Measurements from ENCODE around the gene GRPEL1.

The GRPEL1 gene

GRCh38 chr4:7020290-7020689, 47.6 kb downstream of the GRPEL1 start:
- Histone ChIP-seq H2BK12ac (ENCODE audit: low read length) (no peak overlapping the region), H2AK5ac (ENCODE audit: low read length) (no peak overlapping the region), H3K36me3 (ENCODE audit: control insufficient read depth in 1 of 2, insufficient read depth in 2 of 2, low read length in 2 of 2) (peaks cover 37 to 40% of the 10 kb centered on the region in 2 experiments), H3K4ac (ENCODE audit: low read depth, low read length) (no peak overlapping the region), H3K9ac (ENCODE audit: low read length) (no peak overlapping the region), H2BK120ac (ENCODE audit: insufficient read depth, low read length, poor library complexity) (no peak overlapping the region), H3K4me1 (ENCODE audit: control insufficient read depth in 1 of 2, insufficient read depth in 2 of 2, low read length in 2 of 2) (peaks cover 13 to 19% of the 10 kb centered on the region in 2 experiments), H3K79me2 (ENCODE audit: control insufficient read depth, insufficient read depth, low read length, poor library complexity) (peaks cover 1% of the 10 kb centered on the region), H2BK5ac (ENCODE audit: low read depth, low read length, poor library complexity) (no peak overlapping the region), H3K4me2 (ENCODE audit: low read length) (no peak overlapping the region), H3K79me1 (ENCODE audit: low read length) (peaks cover 7% of the 10 kb centered on the region), H3K4me3 (ENCODE audit: low read depth, low read length) (no peak overlapping the region), H3K23ac (ENCODE audit: low read length) (no peak overlapping the region), H3K9me3 (ENCODE audit: insufficient read depth, low read depth, low read length) (peaks cover 2% of the 10 kb centered on the region), H3K27ac (ENCODE audit: low read depth, low read length) (no peak overlapping the region), H3K14ac (ENCODE audit: low read length) (no peak overlapping the region), H3K27me3 (ENCODE audit: insufficient read depth, low read length) (no peaks in the 10 kb centered on the region), H4K12ac (ENCODE audit: low read depth, low read length) (no peak overlapping the region), H4K91ac (ENCODE audit: low read depth, low read length) (no peak overlapping the region), H2AFZ (ENCODE audit: insufficient read depth, low read length, poor library complexity) (no peak overlapping the region), H4K8ac (ENCODE audit: low read depth, low read length) (no peak overlapping the region), H3K18ac (ENCODE audit: low read length) (no peak overlapping the region)
- WGBS (ENCODE audit: extremely low coverage, insufficient coverage, insufficient read length): no CpG with 5 or more reads among the region's 2 CpGs
- DNase-seq: no peak

GRCh38 chr4:7019367-7019766, 48.5 kb downstream of the GRPEL1 start:
- peaks cover 13 to 18% of the 10 kb centered on the region in 2 experiments for H3K4me1 ChIP-seq (ENCODE audit: control insufficient read depth in 1 of 2, insufficient read depth in 2 of 2, low read length in 2 of 2)
- no CpG with 5 or more reads among the region's 10 CpGs for WGBS (ENCODE audit: extremely low coverage, insufficient coverage, insufficient read length)
- H2AK5ac ChIP-seq (ENCODE audit: low read length): no peak overlapping the region
- no peak overlapping the region for H2BK12ac ChIP-seq (ENCODE audit: low read length)
- no peak overlapping the region for H4K91ac ChIP-seq (ENCODE audit: low read depth, low read length)
- H2BK5ac ChIP-seq (ENCODE audit: low read depth, low read length, poor library complexity): no peak overlapping the region
- no peak overlapping the region for H3K23ac ChIP-seq (ENCODE audit: low read length)
- H3K27ac ChIP-seq (ENCODE audit: low read depth, low read length): no peak overlapping the region
- H2AFZ ChIP-seq (ENCODE audit: insufficient read depth, low read length, poor library complexity): no peak overlapping the region
- H3K4ac ChIP-seq (ENCODE audit: low read depth, low read length): no peak overlapping the region
- H3K4me2 ChIP-seq (ENCODE audit: low read length): no peak overlapping the region
- H2BK120ac ChIP-seq (ENCODE audit: insufficient read depth, low read length, poor library complexity): no peak overlapping the region
- no peak overlapping the region for H4K12ac ChIP-seq (ENCODE audit: low read depth, low read length)
- no peak overlapping the region for H4K8ac ChIP-seq (ENCODE audit: low read depth, low read length)
- no peak overlapping the region for H3K18ac ChIP-seq (ENCODE audit: low read length)
- no peak for DNase-seq
- no peak overlapping the region for H3K14ac ChIP-seq (ENCODE audit: low read length)
- peaks cover 7% of the 10 kb centered on the region for H3K79me1 ChIP-seq (ENCODE audit: low read length)
- no peak overlapping the region for H3K9ac ChIP-seq (ENCODE audit: low read length)
- H3K27me3 ChIP-seq (ENCODE audit: insufficient read depth, low read length): no peaks in the 10 kb centered on the region
- peaks cover 39 to 41% of the 10 kb centered on the region in 2 experiments for H3K36me3 ChIP-seq (ENCODE audit: control insufficient read depth in 1 of 2, insufficient read depth in 2 of 2, low read length in 2 of 2)
- H3K9me3 ChIP-seq (ENCODE audit: insufficient read depth, low read depth, low read length): no peaks in the 10 kb centered on the region
- H3K4me3 ChIP-seq (ENCODE audit: low read depth, low read length): no peak overlapping the region
- peaks cover 1% of the 10 kb centered on the region for H3K79me2 ChIP-seq (ENCODE audit: control insufficient read depth, insufficient read depth, low read length, poor library complexity)

GRCh38 chr4:7018281-7018680, 49.6 kb downstream of the GRPEL1 start:
- no peak overlapping the region for H3K4me3 ChIP-seq (ENCODE audit: low read depth, low read length)
- no peak overlapping the region for H2BK5ac ChIP-seq (ENCODE audit: low read depth, low read length, poor library complexity)
- H3K27me3 ChIP-seq (ENCODE audit: insufficient read depth, low read length): no peaks in the 10 kb centered on the region
- peaks cover 1% of the 10 kb centered on the region for H3K79me2 ChIP-seq (ENCODE audit: control insufficient read depth, insufficient read depth, low read length, poor library complexity)
- no peak overlapping the region for H4K91ac ChIP-seq (ENCODE audit: low read depth, low read length)
- no peak overlapping the region for H4K12ac ChIP-seq (ENCODE audit: low read depth, low read length)
- no peaks in the 10 kb centered on the region for H3K9me3 ChIP-seq (ENCODE audit: insufficient read depth, low read depth, low read length)
- no peak overlapping the region for H2AFZ ChIP-seq (ENCODE audit: insufficient read depth, low read length, poor library complexity)
- no peak for DNase-seq
- peaks cover 5% of the 10 kb centered on the region for H3K79me1 ChIP-seq (ENCODE audit: low read length)
- no peak overlapping the region for H4K8ac ChIP-seq (ENCODE audit: low read depth, low read length)
- no peak overlapping the region for H3K27ac ChIP-seq (ENCODE audit: low read depth, low read length)
- no peak overlapping the region for H3K23ac ChIP-seq (ENCODE audit: low read length)
- no peak overlapping the region for H3K4ac ChIP-seq (ENCODE audit: low read depth, low read length)
- WGBS (ENCODE audit: extremely low coverage, insufficient coverage, insufficient read length): no CpG with 5 or more reads among the region's 9 CpGs
- H3K4me2 ChIP-seq (ENCODE audit: low read length): no peak overlapping the region
- peaks cover 36 to 40% of the 10 kb centered on the region in 2 experiments for H3K36me3 ChIP-seq (ENCODE audit: control insufficient read depth in 1 of 2, insufficient read depth in 2 of 2, low read length in 2 of 2)
- no peak overlapping the region for H2BK12ac ChIP-seq (ENCODE audit: low read length)
- no peak overlapping the region for H3K18ac ChIP-seq (ENCODE audit: low read length)
- H3K4me1 ChIP-seq (ENCODE audit: control insufficient read depth in 1 of 2, insufficient read depth in 2 of 2, low read length in 2 of 2): peaks cover 12 to 16% of the 10 kb centered on the region in 2 experiments
- H3K14ac ChIP-seq (ENCODE audit: low read length): no peak overlapping the region
- H3K9ac ChIP-seq (ENCODE audit: low read length): no peak overlapping the region
- H2BK120ac ChIP-seq (ENCODE audit: insufficient read depth, low read length, poor library complexity): no peak overlapping the region
- H2AK5ac ChIP-seq (ENCODE audit: low read length): no peak overlapping the region

GRCh38 chr4:7017446-7018048, 50.3 kb downstream of the GRPEL1 start:
- WGBS (ENCODE audit: extremely low coverage, insufficient coverage, insufficient read length): no CpG with 5 or more reads among the region's 6 CpGs
- Histone ChIP-seq H4K12ac (ENCODE audit: low read depth, low read length) (no peak overlapping the region), H2BK120ac (ENCODE audit: insufficient read depth, low read length, poor library complexity) (no peak overlapping the region), H3K79me2 (ENCODE audit: control insufficient read depth, insufficient read depth, low read length, poor library complexity) (peaks cover 1% of the 10 kb centered on the region), H4K8ac (ENCODE audit: low read depth, low read length) (no peak overlapping the region), H3K9me3 (ENCODE audit: insufficient read depth, low read depth, low read length) (no peaks in the 10 kb centered on the region), H2BK12ac (ENCODE audit: low read length) (no peak overlapping the region), H2AK5ac (ENCODE audit: low read length) (no peak overlapping the region), H4K91ac (ENCODE audit: low read depth, low read length) (no peak overlapping the region), H3K23ac (ENCODE audit: low read length) (no peak overlapping the region), H3K27me3 (ENCODE audit: insufficient read depth, low read length) (no peaks in the 10 kb centered on the region), H3K4me3 (ENCODE audit: low read depth, low read length) (no peak overlapping the region), H3K36me3 (ENCODE audit: control insufficient read depth in 1 of 2, insufficient read depth in 2 of 2, low read length in 2 of 2) (peaks cover 40 to 45% of the 10 kb centered on the region in 2 experiments), H3K4ac (ENCODE audit: low read depth, low read length) (no peak overlapping the region), H3K27ac (ENCODE audit: low read depth, low read length) (no peak overlapping the region), H2BK5ac (ENCODE audit: low read depth, low read length, poor library complexity) (no peak overlapping the region), H3K9ac (ENCODE audit: low read length) (no peak overlapping the region), H2AFZ (ENCODE audit: insufficient read depth, low read length, poor library complexity) (no peak overlapping the region), H3K4me1 (ENCODE audit: control insufficient read depth in 1 of 2, insufficient read depth in 2 of 2, low read length in 2 of 2) (peaks cover 12 to 16% of the 10 kb centered on the region in 2 experiments), H3K14ac (ENCODE audit: low read length) (no peak overlapping the region), H3K18ac (ENCODE audit: low read length) (no peak overlapping the region), H3K4me2 (ENCODE audit: low read length) (no peak overlapping the region), H3K79me1 (ENCODE audit: low read length) (peaks cover 5% of the 10 kb centered on the region)
- no peak for DNase-seq
